ENCODE measurements around the gene HADHA.

HADHA gene

GRCh38 chr2:26244309-26245230 lies at the start of gene HADHA, which contains the start of gene HADHB:
Gene HADHA, minus strand, starts transcription at chr2:26244632. Its CDS starts 36 bp downstream, at chr2:26244596.
Gene HADHB, plus strand, starts transcription at chr2:26244939. Its CDS starts 9,316 bp downstream, at chr2:26254255.
- H3K27ac ChIP-seq = peak within 1 kb of the TSS; percentile 90
- TF ChIP-seq ZFX (IDR thresholded peaks at IDR 0.05) (no peak), CTCF (conservative IDR thresholded peaks at IDR 0.05) (peak; percentile 24)

- H3K27ac ChIP-seq = no peak overlapping the region
Measured at GRCh38 chr2:26292646-26293045, 48.2 kb upstream of the HADHA start.

GRCh38 chr2:26290001-26290400 lies 45.6 kb upstream of the HADHA start:
- no peak overlapping the region for H3K27ac ChIP-seq
- TF ChIP-seq ZFX (IDR thresholded peaks at IDR 0.05) (no peak), CTCF (conservative IDR thresholded peaks at IDR 0.05) (no peak)

More at GRCh38 chr2:26292646-26293045, 48.2 kb upstream of the HADHA start:
- TF ChIP-seq ZFX (IDR thresholded peaks at IDR 0.05) (no peak), CTCF (conservative IDR thresholded peaks at IDR 0.05) (no peak)

GRCh38 chr2:26285931-26286330 lies 41.5 kb upstream of the HADHA start:
- no peak overlapping the region for H3K27ac ChIP-seq
- no peak for TF ChIP-seq ZFX (IDR thresholded peaks at IDR 0.05)
- no peak for TF ChIP-seq CTCF (conservative IDR thresholded peaks at IDR 0.05)

GRCh38 chr2:26284132-26284531 lies 39.7 kb upstream of the HADHA start:
- no peak for TF ChIP-seq ZFX (IDR thresholded peaks at IDR 0.05)
- TF ChIP-seq CTCF (conservative IDR thresholded peaks at IDR 0.05) = no peak
- H3K27ac ChIP-seq = no peak overlapping the region

- H3K27ac ChIP-seq = no peak overlapping the region
- TF ChIP-seq ZFX (IDR thresholded peaks at IDR 0.05) = no peak
- no peak for TF ChIP-seq CTCF (conservative IDR thresholded peaks at IDR 0.05)
Measured at GRCh38 chr2:26283606-26284005, 39.2 kb upstream of the HADHA start.

- no peak overlapping the region for H3K27ac ChIP-seq
- TF ChIP-seq ZFX (IDR thresholded peaks at IDR 0.05) (no peak), CTCF (conservative IDR thresholded peaks at IDR 0.05) (no peak)
Measured at GRCh38 chr2:26281226-26281625, 36.8 kb upstream of the HADHA start.

Measured in C4-2B (cell line).